Right atrium auricular region (tissue), 2 donors: ENCODE measurements around the gene RBCK1. TPM values are rescaled to one million over a fixed set of nuclear protein-coding genes. Genes with fewer than 3 reads are reported as not detected.

ENCODE experiments used
- DNase-seq: peaks from one replicate; pipeline ENCODE4 v3.0.0-alpha.2; 2019; ENCODE audit warnings: low spot score
- H3K27ac ChIP-seq, 2 donors: fragments of 200-600 bp; sonication (generic); 1 replicate in 1 of 2; 2 replicates in 1 of 2; pipeline ENCODE4 v1.5.1; 2016 to 2019
- H3K27me3 ChIP-seq, 2 donors: fragments of 200-600 bp; sonication (generic); one replicate each; pipeline versions ENCODE4 v1.5.1 to v1.6.0; 2017 to 2019
- H3K36me3 ChIP-seq: fragments of 200-600 bp; sonication (generic); one replicate; pipeline ENCODE4 v1.5.1; 2016
- H3K4me1 ChIP-seq, 2 donors: fragments of 200-600 bp; sonication (generic); one replicate each; pipeline versions ENCODE4 v1.5.1 to v1.6.0; 2017 to 2019
- H3K4me3 ChIP-seq, 2 donors: fragments of 200-600 bp; sonication (generic); 1 replicate in 1 of 2; 2 replicates in 1 of 2; pipeline ENCODE4 v1.5.1; 2017 to 2019; ENCODE audit warnings: mild to moderate bottlenecking in 1 of 2, moderate library complexity in 1 of 2
- H3K9me3 ChIP-seq, 2 donors: fragments of 200-600 bp; sonication (generic); one replicate each; pipeline ENCODE4 v1.5.1; 2019
- CTCF ChIP-seq, 2 donors: fragments of 200-600 bp; sonication (generic); IDR thresholded peaks; one replicate each; pipeline ENCODE4 v1.5.1; 2019; ENCODE audit warnings: antibody characterized with exemption in 2 of 2
- total RNA-seq, 2 donors: library from RNA; depleted of rRNA; stranded (reverse); fragments of >200 nt; gene quantifications; one replicate each; pipeline ENCODE4 v1.1.0, GENCODE V29; 2016

RBCK1 gene
- total RNA-seq, 2 donors from 2014 or later, result 43.6 to 48.8 TPM

- peak; percentile 19 to 78 for TF ChIP-seq CTCF (IDR thresholded peaks at IDR 0.05)
- peak overlapping the region in 1 of 2 donors; percentile 7 for H3K27ac ChIP-seq
- H3K4me3 ChIP-seq, result no peak overlapping the region
- DNase-seq, result no peak
- H3K27me3 ChIP-seq, result no peaks in the 10 kb centered on the region
- H3K4me1 ChIP-seq, result peaks cover 0 to 40% of the 10 kb centered on the region in 2 donors
- H3K36me3 ChIP-seq, result peaks cover 49% of the 10 kb centered on the region
- H3K9me3 ChIP-seq, result no peaks in the 10 kb centered on the region
Observed at GRCh38 chr20:431012-431904, 23.2 kb downstream of the RBCK1 start.

- H3K4me3 ChIP-seq, result no peak overlapping the region
- H3K9me3 ChIP-seq, result no peaks in the 10 kb centered on the region
- H3K27ac ChIP-seq, result peak overlapping the region in 1 of 2 donors; percentile 75
- peaks cover 58% of the 10 kb centered on the region for H3K36me3 ChIP-seq
- TF ChIP-seq CTCF (IDR thresholded peaks at IDR 0.05), result no peak
- peaks cover 0 to 40% of the 10 kb centered on the region in 2 donors for H3K4me1 ChIP-seq
- no peak for DNase-seq
- H3K27me3 ChIP-seq, result no peaks in the 10 kb centered on the region
Observed at GRCh38 chr20:432208-432607, 24.1 kb downstream of the RBCK1 start.

- DNase-seq, result no peak
- peak overlapping the region; percentile 45 to 75 for H3K27ac ChIP-seq
- peaks cover 0 to 40% of the 10 kb centered on the region in 2 donors for H3K4me1 ChIP-seq
- peaks cover 58% of the 10 kb centered on the region for H3K36me3 ChIP-seq
- H3K4me3 ChIP-seq, result no peak overlapping the region
- H3K9me3 ChIP-seq, result no peaks in the 10 kb centered on the region
- no peak for TF ChIP-seq CTCF (IDR thresholded peaks at IDR 0.05)
- no peaks in the 10 kb centered on the region for H3K27me3 ChIP-seq
Observed at GRCh38 chr20:432677-433299, 24.7 kb downstream of the RBCK1 start.

- H3K9me3 ChIP-seq, result no peaks in the 10 kb centered on the region
- TF ChIP-seq CTCF (IDR thresholded peaks at IDR 0.05), result no peak
- peaks cover 64% of the 10 kb centered on the region for H3K36me3 ChIP-seq
- no peak overlapping the region for H3K4me3 ChIP-seq
- H3K4me1 ChIP-seq, result peaks cover 0 to 40% of the 10 kb centered on the region in 2 donors
- H3K27me3 ChIP-seq, result no peaks in the 10 kb centered on the region
- no peak for DNase-seq
- H3K27ac ChIP-seq, result peak overlapping the region; percentile 45 to 75
Observed at GRCh38 chr20:433300-433975, 25.3 kb downstream of the RBCK1 start.

- Histone ChIP-seq H3K36me3 (peaks cover 64% of the 10 kb centered on the region), H3K27me3 (no peaks in the 10 kb centered on the region), H3K4me1 (peaks cover 0 to 40% of the 10 kb centered on the region in 2 donors), H3K27ac (no peak overlapping the region), H3K9me3 (no peaks in the 10 kb centered on the region), H3K4me3 (no peak overlapping the region)
- no peak for TF ChIP-seq CTCF (IDR thresholded peaks at IDR 0.05)
- no peak for DNase-seq
Observed at GRCh38 chr20:434221-434620, 26.1 kb downstream of the RBCK1 start.
